ENCODE data around the gene PMM2.

DNA sequence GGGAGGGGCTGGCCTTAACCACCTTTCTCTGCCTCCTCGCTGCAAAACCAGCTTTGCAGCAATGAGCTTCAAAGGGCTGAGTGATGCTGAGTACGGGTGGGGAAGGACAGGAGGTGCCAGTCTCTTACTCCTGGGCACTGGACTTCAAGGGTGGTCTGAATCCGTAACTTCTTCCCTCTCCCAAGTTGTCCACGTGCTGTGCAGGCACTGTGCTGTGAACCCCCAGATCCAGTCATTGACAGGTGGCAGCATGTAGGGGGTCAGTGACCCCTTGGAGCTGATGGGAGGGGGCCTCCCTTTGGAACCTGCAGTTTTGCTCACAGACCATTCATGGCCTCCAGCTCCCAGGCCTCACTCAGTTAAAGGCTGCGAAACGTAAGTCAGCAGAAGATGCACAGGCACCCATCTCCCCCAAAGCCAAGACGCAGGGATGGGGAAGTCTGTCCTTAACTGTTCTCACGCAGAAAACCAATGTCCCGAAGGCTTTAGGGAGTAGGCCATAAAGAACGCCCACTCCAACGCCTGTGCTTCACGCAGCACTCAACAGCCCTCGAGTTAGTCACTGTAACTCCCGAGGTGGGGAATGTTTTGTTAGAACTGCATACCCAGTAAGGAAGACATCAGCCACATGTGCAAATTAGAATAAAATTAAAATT lies 92.4 kb downstream of the PMM2 start:
- TF ChIP-seq, protein P1, sequence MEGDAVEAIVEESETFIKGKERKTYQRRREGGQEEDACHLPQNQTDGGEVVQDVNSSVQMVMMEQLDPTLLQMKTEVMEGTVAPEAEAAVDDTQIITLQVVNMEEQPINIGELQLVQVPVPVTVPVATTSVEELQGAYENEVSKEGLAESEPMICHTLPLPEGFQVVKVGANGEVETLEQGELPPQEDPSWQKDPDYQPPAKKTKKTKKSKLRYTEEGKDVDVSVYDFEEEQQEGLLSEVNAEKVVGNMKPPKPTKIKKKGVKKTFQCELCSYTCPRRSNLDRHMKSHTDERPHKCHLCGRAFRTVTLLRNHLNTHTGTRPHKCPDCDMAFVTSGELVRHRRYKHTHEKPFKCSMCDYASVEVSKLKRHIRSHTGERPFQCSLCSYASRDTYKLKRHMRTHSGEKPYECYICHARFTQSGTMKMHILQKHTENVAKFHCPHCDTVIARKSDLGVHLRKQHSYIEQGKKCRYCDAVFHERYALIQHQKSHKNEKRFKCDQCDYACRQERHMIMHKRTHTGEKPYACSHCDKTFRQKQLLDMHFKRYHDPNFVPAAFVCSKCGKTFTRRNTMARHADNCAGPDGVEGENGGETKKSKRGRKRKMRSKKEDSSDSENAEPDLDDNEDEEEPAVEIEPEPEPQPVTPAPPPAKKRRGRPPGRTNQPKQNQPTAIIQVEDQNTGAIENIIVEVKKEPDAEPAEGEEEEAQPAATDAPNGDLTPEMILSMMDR (conservative IDR thresholded peaks at IDR 0.05; ENCODE audit: low read length) = no peak
- TF ChIP-seq EZH2phosphoT487 (IDR thresholded peaks at IDR 0.05; ENCODE audit: borderline replicate concordance) = no peak

Measured in Loucy (cell line).